ENCODE data around the gene NRIP1.

The NRIP1 gene

DNA sequence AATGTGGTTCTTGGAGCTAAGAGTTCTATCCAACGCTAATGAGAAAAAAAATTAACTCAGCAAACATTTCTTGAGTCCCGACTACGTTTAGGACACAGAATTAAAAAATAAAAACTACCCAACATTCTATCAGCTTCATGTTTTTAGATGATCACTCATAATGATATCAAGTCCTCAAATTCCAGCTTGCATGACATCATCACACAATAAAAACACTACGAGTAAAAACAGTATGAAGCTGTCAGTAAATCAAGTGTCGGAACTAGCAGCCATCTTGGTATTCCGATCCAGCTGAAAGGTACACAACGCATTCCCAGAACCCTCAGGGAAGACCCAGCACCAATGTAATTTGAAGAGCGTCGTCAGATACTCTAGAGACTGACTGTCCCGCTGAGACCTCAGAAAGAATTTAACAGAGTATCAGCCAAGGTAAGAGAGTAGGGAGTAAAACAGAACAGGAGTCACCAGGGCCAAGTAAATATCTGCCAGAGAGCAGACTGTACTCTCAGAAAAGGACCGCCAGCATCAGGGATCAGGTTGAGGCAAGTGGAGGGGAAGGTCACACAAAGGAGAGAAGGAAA lies 57.0 kb downstream of the NRIP1 start:
- H3K4me3 ChIP-seq (ENCODE audit: low read length): no peak overlapping the region
- no peak for DNase-seq (ENCODE audit: low read depth)
- TF ChIP-seq, protein P1, sequence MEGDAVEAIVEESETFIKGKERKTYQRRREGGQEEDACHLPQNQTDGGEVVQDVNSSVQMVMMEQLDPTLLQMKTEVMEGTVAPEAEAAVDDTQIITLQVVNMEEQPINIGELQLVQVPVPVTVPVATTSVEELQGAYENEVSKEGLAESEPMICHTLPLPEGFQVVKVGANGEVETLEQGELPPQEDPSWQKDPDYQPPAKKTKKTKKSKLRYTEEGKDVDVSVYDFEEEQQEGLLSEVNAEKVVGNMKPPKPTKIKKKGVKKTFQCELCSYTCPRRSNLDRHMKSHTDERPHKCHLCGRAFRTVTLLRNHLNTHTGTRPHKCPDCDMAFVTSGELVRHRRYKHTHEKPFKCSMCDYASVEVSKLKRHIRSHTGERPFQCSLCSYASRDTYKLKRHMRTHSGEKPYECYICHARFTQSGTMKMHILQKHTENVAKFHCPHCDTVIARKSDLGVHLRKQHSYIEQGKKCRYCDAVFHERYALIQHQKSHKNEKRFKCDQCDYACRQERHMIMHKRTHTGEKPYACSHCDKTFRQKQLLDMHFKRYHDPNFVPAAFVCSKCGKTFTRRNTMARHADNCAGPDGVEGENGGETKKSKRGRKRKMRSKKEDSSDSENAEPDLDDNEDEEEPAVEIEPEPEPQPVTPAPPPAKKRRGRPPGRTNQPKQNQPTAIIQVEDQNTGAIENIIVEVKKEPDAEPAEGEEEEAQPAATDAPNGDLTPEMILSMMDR (conservative IDR thresholded peaks at IDR 0.05; ENCODE audit: low read depth, low read length): no peak

DNA sequence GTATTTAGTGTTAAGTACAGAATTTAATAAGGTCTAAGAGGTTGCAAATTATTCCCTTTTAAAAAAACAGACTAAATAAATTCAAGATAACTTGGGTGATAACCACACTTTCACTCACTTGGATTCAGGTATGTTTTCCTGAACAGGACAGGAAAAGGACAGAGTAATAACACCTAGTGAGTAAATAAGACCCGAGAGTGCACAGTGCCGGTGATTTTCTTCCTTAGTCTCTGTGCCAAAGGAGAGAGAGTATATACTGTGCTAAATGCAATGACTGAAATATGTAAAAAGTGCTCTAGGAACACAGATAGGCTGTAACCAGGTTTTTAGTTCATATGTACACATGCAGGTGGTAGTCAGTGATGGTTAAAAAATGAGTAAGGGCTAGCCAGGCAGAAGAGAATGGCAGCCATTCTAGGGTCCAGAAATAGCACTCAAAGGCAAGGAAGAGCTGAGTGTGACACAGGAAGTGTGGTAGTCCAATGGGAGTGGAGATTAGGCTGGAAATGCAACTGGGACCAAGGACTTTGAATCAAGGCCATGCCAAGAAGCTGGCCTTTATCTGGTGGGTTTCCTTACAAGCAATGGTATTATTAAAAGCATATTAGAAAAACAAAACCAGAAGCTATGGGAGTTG lies 58.1 kb downstream of the NRIP1 start:
- TF ChIP-seq, protein P1 (conservative IDR thresholded peaks at IDR 0.05; ENCODE audit: low read depth, low read length): no peak
- DNase-seq (ENCODE audit: low read depth): no peak
- no peak overlapping the region for H3K4me3 ChIP-seq (ENCODE audit: low read length)

DNA sequence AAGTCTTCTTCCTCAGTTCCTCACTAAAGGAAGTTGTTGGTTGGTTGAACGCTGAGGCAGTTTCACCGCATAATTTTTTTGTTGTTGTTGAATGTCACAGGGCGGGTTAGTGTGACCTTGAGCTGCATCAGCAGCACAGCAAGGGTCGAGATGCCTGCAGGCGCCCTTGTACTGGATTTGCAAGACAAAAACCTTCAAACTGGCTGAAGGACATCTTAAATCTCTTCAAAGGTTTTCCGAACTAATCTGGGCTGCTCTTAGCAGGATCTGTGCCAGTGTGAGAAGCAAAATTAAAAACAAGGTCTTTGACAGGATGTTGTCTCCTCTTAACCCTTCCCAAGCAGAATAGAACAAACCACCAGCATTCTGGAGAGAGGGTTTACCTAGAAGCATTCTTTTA lies 59.4 kb downstream of the NRIP1 start:
- H3K4me3 ChIP-seq (ENCODE audit: low read length): no peak overlapping the region
- DNase-seq (ENCODE audit: low read depth): no peak
- TF ChIP-seq, protein P1 (conservative IDR thresholded peaks at IDR 0.05; ENCODE audit: low read depth, low read length): no peak

DNA sequence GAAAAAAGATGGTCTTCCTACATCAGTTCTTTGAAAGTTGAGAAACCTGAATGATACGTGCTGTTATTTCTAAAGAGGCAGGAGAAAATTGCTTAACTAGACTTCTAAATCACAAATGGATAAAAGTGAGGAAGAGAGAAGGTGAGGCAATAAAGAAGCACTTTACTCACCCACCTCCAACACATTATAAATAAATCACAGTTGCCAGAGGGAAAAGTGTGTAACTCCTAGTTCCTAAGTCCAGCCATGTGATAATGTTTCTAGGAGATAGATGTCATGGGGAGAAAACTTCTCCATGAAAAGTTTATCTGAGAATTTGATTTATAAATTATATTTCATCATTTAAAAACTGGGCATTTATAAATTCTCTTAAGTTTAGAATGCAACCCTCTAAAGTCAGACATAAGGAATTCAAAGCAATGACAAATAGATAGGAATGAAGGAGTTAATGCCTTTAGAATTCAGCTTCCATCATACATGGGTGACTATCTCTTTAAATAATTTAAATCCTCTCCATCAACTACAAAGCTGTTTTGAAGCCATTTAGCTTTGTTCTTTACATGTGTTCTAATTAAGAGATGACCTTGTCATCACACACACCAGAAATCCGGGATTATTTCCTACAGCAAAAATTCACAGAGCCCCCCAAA lies 60.0 kb downstream of the NRIP1 start:
- no peak for DNase-seq (ENCODE audit: low read depth)

DNA sequence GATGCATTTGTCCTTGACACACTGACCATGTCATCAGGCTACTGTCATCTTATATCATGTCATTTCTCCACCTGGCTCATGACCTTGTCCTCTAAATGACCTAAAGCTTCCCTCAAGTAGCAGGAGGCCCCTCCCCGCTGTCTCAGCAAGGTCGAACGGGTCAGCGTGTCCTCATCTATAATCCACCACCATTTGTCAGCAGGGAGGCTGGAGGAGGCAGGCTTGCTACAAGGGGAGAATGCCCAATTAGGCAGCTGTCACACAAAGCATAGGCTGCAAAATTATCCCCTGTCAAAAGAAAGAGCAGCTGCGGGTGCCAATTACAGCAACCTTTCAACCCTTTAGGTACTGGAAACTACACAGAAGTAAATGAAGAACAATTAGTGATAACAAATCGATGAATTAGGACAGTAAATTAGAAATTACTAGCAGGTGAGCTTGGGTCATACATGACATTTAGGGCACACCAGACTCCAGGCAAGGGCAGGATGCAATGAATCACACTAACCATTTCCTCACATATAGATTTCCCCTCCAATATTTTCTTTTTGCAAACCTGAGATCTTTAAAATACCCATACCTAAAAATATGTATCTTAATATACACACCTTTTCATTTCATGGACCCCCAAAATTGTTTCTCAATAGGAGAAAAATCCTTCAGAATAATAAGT lies 61.2 kb downstream of the NRIP1 start:
- no peak for DNase-seq (ENCODE audit: low read depth)
- no peak overlapping the region for H3K4me3 ChIP-seq (ENCODE audit: low read length)
- TF ChIP-seq, protein P1 (conservative IDR thresholded peaks at IDR 0.05; ENCODE audit: low read depth, low read length): no peak

More for the DNA sequence above, 60.0 kb downstream of the NRIP1 start:
- H3K4me3 ChIP-seq (ENCODE audit: low read length): no peak overlapping the region
- TF ChIP-seq, protein P1 (conservative IDR thresholded peaks at IDR 0.05; ENCODE audit: low read depth, low read length): no peak

DNA sequence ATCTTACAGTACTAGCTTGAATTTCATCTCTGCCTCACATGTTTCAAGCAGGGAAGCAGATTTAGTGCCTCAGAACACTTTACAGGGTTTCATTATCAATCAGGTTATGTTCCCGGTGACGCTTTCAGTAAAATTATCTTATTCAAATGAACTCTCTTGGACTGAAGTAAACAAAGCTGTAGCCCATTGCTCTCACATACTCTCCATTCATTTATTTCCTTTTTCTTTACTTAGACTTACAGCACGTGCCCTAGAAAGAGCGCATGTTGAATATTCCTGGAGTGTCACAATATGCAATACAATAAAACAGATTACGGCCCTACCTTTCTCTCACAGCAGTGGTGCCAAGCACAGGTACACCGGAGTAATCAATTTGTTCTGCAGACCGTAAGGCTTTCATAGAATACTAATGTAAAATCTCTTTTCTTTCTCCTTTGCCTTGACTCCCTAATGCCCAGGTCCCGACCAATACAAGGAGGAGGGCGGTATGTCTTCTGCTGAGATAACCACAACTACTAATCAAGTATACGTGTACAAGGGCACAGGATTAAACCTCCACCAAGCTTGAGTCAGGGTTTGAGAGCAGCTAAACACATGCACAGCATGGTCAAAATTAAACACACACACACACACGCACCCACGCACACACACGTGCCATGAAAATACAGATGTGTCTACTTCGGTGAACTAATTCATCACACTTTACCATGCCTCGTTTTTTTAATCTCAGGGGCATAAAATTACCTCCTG lies 62.8 kb downstream of the NRIP1 start:
- no peak overlapping the region for H3K4me3 ChIP-seq (ENCODE audit: low read length)
- no peak for DNase-seq (ENCODE audit: low read depth)
- TF ChIP-seq, protein P1 (conservative IDR thresholded peaks at IDR 0.05; ENCODE audit: low read depth, low read length): no peak

Measured in retinal pigment epithelial cell (primary cell).